Measurements from ENCODE around the gene GABBR2. TPM values are rescaled to one million over a fixed set of nuclear protein-coding genes. Genes with fewer than 3 reads are reported as not detected.

The GABBR2 gene
- total and polyA plus RNA-seq, 2 of the 8 experiments (the other 6 are each of a cell fraction or from before 2014, with no cell fraction given): 0.50 to 1.2 TPM

DNA sequence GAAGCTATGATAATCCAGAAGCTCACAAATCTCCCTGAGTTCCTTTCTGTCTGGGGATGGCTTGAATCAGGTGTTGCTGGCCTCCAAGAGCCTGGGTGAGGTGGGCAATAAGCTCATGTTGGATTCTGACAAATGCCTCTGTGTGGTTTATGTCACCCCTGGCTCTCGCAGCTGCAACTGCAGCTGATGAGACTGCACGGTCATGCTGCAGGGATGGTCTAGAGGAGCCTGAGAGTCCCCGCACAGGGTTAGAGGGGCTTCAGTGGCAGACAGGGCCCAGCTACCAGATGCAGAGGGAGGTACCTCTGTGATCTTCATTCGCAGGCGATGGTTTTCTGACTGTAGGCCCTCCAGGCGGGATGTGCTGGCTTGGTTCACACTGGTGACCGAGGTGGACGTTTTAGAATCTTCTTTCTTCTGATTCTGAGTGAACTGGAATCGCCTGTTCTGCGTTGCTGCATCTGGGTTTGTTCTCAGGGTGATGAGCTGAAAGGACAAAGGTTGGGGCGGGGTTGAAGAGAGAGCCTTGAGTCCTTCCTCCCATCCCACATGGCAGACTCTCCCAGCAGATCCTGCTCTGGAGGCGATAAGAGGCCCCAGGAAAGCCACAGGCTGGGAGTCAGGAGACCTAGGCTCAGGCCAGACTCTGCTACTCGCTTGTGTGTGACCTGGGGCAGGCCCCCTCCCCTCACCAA lies 405.6 kb downstream of the GABBR2 start (continued):
- TF ChIP-seq POU5F1 (IDR thresholded peaks at IDR 0.05; ENCODE audit: low read depth, low read length): no peak
- TF ChIP-seq RBBP5 (IDR thresholded peaks at IDR 0.05; ENCODE audit: borderline replicate concordance, low read depth, low read length): no peak
- TF ChIP-seq CEBPB (IDR thresholded peaks at IDR 0.05; ENCODE audit: low read depth, low read length): no peak

Data from H1 (cell line).